ENCODE results near the gene FAM163B.

The FAM163B gene

DNA sequence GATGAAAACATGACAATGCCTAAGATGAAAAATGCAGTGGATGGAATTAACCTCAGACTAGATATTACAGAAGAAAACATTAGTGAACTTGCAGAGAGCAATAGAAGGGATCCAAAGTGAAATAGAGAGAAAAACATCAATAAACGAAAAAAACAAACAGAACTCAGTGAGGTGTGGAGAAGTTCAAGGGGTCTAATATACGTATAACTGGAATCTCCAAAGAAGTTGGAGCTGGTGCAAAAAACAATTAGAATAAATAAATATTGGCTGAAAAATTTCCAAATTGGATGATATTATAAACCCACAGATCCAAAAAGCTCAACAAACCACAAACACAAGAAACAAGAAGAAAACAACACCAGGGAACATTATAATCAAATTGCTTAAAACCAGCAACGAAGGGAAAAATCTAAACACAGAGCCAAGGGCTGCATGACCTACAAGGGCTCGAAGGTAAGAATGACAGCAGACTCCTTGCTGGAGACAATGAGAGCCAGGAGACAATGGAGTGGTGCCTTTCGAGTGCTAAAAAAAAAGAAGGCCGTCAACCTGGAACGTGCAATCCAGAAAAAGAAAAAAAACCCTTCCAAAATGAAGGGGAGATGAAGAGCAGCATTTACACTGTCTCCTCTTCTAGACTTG lies 11.8 kb downstream of the FAM163B start:
- DNase-seq = no peak

DNA sequence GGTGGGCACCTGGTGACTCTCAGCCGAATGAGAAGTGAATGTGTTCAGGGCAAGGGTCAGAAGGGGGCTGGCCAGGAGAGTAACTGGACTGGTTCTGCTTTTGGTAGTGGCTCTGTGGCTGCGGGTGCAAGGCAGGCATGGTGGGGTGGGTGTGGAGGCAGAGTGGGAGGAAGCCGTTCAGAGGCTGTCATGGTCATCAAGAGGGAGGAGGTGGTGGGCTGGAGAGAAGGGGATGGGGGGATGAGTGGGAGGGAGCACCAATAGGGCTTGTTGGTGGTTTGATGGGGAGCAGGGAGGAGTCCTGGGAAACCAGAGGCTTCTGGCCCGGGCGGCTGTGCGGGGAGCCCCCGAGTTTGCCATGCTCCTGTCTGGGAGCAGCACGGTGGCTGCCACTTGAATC lies 13.3 kb downstream of the FAM163B start:
- DNase-seq = no peak

- DNase-seq = no peak
Observed at GRCh38 chr9:133594310-133594709, 14.9 kb downstream of the FAM163B start.

DNA sequence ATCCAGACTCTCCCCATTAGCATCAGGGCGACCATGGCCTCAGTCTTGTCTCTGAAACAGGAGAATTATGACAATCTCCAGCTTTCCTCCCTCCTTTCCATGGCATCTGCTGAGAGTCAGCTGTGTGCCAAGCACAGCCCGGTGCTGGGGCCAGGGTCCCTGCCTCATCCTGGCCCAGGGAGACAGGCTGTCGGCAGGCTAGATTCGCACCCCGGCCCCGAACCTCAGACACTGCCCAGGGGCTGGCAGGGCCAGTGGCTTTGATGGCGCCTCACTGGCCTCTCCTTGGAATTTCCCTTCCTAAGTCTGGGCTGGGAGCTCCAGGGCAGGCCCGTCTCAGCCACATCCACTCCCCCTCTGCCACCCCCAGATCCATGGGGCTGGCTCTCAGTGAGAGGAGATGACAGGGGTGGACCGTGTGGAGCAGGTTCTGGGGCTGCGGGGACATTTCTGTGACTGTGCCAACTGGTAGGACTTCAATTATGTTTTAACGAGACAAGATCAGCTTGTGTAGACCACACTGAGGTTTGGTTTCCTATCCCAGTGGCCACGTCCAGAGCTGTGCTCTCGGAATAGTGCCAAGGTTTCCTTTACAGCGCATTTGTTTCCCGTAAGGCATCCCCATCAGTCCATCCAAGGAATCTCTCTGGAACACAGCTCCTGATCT lies 15.5 kb downstream of the FAM163B start:
- no peak for DNase-seq

- no peak for DNase-seq
Observed at GRCh38 chr9:133592731-133593409, 16.3 kb downstream of the FAM163B start.

DNA sequence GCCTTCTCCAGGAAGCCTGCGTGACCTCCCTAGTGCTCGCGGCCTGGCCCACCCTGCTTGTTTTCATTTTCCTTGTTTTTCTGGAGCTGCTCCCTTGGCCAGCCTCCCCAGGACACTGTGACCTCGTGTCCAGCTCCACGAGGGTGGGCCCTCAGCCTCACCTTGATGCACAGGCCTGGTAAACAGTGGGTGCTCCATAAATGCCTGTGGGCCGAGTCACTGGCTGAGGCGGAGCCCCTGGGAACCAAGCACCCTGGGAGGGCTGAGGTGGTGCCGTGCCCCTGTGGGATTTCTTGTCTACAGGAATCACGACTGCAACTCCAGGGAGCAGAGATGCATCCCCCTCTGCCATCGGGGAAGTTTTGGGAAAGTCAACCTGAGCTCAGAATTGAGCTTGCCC lies 17.2 kb downstream of the FAM163B start:
- DNase-seq = no peak

DNA sequence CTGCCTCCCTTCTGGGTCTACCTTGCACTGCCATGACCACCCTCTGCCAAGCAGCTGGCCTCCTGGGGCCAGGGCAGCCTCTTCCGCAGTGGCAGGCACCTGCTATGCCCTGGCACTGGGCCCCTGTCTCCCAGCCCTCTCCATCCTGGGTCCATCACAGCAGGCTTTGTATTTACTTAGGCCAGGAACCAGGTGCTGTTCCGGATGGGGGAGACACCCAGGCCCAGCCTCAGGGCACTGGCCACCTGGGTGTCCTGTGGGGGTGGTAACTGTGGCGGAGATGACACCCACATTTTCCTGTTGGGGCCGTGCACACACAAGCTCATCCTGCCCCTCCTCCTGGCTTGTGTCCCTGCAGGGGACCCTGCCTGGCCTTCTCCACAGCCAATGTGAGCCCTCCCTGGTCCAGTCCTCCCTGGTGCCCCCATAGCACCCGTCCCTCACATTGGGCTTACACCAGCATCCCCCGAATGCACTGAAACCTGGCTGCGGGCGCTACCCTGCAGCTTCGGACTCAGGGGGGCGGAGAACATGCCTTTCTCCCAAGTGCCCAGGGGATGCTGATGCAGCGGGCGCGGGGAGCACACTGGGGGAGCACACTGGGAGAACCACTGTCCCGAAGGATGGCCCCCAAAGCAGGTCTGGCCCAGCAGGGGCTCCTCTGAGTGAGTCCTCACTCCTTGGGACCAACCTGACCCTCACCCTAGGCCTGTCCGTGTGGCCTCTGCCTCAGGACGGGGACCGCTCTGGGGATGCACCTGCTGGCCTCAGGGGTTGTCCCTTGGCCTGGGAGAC lies 17.9 kb downstream of the FAM163B start:
- no peak for DNase-seq

DNA sequence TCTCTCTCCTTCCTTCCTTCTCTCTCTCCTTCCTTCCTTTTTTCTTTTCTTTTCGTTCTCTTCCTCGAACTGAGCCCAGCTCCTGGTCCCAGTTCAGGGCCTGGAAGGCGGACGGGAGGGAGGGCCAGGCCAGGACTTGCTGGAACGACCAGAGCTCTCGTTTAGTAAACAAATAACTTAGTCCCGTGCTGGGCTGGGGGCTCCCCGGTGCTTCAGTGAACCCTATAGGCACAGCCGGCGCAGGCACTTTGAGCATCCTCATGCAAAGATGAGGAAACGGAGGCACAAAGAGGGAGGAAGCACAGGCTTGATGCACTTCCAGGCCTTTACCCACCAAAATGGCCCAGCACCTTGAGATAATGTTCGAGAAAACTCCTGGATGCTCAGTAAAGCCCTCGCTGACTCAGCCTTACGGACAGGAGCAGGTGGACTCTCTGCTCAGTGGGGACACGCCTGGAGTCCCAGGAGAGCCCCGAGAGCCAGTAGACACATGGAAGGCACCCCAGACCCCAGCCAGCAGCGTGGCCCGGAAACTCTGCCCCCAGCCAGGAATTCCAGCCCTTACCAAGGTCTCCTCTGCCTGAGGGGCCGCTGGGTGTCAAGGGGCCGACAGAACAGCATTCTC lies 18.8 kb downstream of the FAM163B start:
- DNase-seq = no peak

DNA sequence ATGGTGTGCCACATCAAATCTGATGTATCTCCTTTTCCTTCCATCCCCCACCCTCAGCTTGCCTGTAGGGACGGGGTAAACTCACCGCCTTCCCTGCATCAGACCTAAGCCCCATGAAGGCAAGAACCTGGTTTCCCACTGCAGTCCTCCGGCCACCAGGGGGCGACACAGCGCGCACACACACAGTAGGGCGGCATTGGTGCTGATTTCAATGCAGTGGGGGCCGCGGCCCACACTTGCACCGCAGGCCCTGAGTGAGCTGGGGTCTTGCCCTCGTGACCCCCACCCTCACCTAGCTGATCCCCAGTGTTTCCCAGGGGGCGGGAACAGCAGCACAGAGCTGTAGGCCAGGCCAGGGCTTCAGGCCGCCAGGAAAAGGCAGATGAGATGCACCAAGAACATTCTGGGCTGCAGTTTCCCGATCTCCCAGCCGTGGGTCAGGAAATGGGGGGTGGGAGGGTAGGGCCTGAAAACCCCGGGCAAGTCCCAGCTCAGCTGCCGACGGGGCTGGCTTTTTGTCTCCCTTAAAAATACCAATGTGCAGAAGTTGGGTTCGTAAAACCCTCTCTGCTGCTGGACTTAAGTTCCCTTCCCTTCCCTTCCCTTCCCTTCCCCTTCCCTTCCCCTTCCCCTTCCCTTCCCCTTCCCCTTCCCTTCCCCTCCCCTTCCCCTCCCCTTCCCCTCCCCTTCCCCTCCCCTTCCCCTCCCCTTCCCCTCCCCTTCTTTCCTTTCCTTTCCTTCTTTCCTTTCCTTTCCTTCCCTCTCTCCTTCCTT lies 19.5 kb downstream of the FAM163B start:
- DNase-seq = peak; percentile 4

- DNase-seq = no peak
Observed at GRCh38 chr9:133587466-133587865, 21.7 kb downstream of the FAM163B start.

GRCh38 chr9:133587051-133587450 lies 22.1 kb downstream of the FAM163B start:
- no peak for DNase-seq

DNA sequence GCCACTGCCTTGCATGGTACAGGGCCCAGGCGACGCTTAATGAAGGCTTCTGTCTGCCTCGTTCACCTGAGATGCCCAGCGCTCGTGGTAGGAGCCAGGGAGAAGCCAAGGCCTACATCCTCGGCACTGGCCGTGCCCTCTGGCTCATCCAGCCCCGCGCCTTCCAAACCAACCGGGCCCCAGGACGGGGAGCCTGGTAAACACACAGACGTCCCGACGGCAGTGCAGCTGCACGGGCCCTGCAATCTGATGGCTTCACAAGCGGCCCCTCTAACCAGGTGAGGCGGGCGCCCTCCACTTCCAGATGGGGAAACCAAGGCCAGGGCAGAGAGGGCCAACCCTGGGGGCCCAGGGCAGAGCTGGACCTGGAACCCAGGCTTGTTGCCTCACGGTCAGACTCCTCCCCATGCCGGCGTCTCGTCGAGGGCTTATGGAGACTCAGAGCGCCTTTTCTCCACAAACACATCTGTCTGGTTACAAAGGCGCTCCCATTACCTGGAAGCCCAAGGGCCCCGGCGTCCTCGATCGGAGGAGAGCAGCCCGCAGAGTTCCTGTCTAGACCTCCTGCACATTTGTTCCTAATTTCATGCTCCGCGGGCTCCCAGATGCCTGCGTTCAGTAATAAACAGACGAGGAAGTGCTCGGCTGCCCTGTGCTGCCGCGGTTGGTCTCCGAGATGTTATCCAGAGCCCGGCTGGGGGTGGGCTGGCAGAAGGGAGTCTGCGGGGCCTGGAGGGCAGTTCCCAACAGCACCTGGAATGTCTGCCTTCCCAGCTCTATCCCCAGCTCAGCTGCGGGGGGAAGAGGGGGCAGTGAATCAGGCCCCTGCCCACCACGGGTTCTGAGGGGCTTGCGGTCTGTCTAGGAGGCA lies 23.5 kb downstream of the FAM163B start:
- no peak for DNase-seq

DNA sequence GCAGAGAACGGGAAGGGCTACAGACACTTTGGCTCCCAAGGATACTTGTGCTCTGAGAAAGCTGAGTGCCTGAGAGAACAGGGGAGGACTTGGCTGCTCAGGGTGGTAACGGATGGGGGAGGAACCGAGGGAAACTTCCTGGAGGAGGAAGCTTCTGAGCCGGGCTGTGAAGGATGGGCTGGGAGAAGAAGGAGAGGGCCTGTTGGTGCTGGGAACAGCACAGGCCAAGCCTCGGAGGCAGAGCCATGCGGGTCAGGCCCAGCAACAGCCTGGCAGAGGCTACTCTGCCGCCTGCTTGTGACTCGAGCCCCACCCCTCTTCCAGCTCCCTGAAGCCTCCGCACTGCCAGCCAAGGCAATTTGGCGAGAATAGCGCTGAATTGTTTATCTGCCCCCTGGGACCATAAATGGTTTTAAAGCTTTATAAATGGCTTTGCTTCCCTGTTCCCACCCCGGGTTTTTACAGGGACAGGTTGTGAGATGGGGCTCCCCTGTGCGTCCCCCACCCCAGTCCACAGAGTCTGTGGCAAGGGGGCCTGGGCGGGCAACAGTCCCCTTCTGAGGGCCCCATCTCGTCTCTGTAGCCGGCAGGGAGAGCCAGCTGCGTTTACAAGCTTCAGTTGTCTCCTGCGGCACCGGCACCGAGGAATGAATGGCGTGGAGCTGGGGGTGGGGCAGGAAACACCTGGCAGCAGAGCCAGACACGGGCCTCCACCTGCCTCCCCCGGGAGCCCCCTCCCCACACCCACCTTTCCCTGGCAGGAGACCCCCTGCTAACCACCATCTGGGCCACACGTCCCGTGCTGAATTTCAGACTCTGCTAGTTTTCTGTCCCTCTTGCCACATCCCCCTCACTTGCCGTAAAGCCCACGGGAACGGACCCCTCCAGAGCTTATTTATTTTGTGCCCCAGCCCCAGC lies 24.4 kb downstream of the FAM163B start:
- no peak for DNase-seq

GRCh38 chr9:133584167-133584558 lies 25.0 kb downstream of the FAM163B start:
- no peak for DNase-seq

GRCh38 chr9:133583586-133583985 lies 25.6 kb downstream of the FAM163B start:
- no peak for DNase-seq

DNA sequence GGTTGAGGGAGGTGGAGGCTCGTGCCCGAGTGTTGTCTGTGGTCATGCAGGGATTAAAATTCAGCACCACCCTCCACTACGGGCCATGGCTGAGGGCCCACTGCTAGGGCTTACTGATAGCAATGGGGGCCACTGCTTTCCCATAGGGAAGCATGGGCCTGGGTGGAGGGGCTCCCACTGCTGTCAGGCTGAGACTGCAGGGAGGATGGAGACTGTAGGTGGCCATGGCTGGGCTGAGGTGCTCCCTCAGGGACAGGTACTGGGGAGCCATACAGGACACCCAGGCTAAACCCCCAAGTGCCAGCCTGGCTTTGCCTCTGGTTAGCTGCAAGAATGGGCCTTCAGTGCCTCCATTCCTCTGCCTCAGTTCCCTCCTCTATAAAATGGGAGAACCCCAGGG lies 26.1 kb downstream of the FAM163B start:
- DNase-seq = no peak

DNA sequence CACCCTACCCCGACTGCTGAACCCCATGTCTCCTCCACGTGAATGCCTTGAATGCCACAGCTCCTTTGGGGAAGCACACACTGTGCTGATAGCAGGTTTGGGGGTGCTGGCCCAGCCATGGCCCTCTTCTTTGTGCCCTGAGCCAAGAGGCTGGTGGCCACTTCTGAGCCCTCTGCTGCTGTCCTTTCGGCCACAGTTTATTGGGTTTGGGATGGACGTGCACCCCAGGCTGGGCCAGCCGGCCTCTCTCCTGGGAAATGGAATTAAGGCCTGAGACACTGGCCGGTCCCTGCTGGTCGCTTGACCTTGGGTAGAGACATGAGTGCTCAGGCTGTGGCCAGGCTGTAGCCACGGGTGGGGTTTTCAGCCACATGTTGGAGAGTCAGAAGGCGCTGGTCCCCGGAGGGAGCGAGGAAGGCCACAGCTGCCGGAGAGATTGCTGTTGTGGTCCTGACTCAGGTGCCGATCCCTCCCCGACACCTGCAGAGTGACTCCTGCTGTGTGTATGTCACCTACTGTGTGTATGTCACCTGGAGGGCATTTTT lies 26.6 kb downstream of the FAM163B start:
- no peak for DNase-seq

GRCh38 chr9:133581513-133582343 lies 27.5 kb downstream of the FAM163B start:
- DNase-seq = no peak

DNA sequence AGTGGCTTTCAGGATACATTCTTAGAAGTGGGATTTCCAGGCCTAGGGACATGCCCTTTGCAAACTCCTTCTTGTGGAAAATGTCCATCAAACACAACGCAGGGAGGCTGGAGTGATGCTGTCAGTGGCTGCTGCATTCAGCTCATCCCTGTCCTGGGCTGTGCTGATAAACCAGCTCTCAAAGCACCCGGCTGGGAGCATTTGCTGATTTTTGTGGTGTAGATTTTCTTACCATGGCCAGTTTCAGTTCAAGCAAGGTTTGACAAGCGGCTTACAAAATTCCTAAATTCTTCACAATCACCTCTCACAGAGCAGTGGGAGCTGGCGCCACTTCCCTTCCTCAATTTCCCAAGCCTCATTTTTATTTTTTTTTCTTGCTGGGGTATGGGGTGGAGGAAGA lies 28.2 kb downstream of the FAM163B start:
- DNase-seq = no peak
